ENCODE measurements around the gene KIF26B. TPM values are rescaled to one million over a fixed set of nuclear protein-coding genes. Genes with fewer than 3 reads are reported as not detected.
"Not testable (repeated sequence)": the region's sequence is repeated elsewhere in the genome, so short reads cannot be mapped to it uniquely, and the experiment has no call there.

The KIF26B gene
- total RNA-seq, 1 experiment from 2014 or later: 1.6 TPM

- Mint-ChIP-seq H3K4me3 (ENCODE audit: unreplicated experiment) (no peak overlapping the region), H3K27me3 (ENCODE audit: insufficient read depth, unreplicated experiment) (no peaks in the 10 kb centered on the region), H3K27ac (ENCODE audit: low read depth, unreplicated experiment) (no peak overlapping the region), H3K4me1 (ENCODE audit: insufficient read depth, unreplicated experiment) (no peaks in the 10 kb centered on the region), H3K36me3 (ENCODE audit: insufficient read depth, unreplicated experiment) (no peaks in the 10 kb centered on the region), H3K9me3 (ENCODE audit: unreplicated experiment) (no peaks in the 10 kb centered on the region)
- DNase-seq (ENCODE audit: unreplicated experiment): no peak
- TF ChIP-seq, protein P1, sequence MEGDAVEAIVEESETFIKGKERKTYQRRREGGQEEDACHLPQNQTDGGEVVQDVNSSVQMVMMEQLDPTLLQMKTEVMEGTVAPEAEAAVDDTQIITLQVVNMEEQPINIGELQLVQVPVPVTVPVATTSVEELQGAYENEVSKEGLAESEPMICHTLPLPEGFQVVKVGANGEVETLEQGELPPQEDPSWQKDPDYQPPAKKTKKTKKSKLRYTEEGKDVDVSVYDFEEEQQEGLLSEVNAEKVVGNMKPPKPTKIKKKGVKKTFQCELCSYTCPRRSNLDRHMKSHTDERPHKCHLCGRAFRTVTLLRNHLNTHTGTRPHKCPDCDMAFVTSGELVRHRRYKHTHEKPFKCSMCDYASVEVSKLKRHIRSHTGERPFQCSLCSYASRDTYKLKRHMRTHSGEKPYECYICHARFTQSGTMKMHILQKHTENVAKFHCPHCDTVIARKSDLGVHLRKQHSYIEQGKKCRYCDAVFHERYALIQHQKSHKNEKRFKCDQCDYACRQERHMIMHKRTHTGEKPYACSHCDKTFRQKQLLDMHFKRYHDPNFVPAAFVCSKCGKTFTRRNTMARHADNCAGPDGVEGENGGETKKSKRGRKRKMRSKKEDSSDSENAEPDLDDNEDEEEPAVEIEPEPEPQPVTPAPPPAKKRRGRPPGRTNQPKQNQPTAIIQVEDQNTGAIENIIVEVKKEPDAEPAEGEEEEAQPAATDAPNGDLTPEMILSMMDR (IDR thresholded peaks at IDR 0.05; ENCODE audit: unreplicated experiment): no peak
- intact Hi-C loops (cut with micrococcal nuclease): no loop called here
- ChIA-PET CTCF (interaction anchor here (0.6 kb wide), 1 partner anchor 1350 kb away, joined by 4 read pairs; no protein-coding TSS in a partner anchor), POLR2A (no interaction called here)
- no TSS peak for BruUV-seq (replicated peaks)
Measured at GRCh38 chr1:245693941-245694752, 539.4 kb downstream of the KIF26B start.

DNA sequence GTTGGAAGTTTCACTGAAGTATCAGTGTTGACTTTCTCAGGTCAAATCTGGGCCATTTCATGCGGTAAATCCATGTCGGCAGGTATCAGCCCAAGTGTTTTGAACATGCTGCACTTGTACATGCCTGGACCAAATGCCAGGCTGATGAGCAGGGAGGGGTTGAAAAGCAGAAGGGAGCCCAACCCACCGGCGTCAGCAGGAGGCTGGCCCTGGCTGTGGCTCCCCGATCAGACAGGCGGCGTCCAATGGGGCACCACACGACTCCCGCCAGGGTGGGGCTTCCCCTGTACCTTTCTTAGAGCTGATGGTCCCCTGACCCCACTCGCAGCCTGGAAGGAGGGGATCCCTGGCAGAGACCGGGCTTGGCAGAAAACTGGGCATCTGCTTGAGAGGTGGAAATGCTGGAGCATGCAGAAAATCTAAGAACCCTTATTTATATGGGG is 540.0 kb downstream of the KIF26B start:
- Mint-ChIP-seq H3K4me1 (ENCODE audit: insufficient read depth, unreplicated experiment) (no peaks in the 10 kb centered on the region), H3K27me3 (ENCODE audit: insufficient read depth, unreplicated experiment) (no peaks in the 10 kb centered on the region), H3K4me3 (ENCODE audit: unreplicated experiment) (no peak overlapping the region), H3K36me3 (ENCODE audit: insufficient read depth, unreplicated experiment) (no peaks in the 10 kb centered on the region), H3K27ac (ENCODE audit: low read depth, unreplicated experiment) (no peak overlapping the region), H3K9me3 (ENCODE audit: unreplicated experiment) (no peaks in the 10 kb centered on the region)
- no peak for DNase-seq (ENCODE audit: unreplicated experiment)
- TF ChIP-seq, protein P1 (IDR thresholded peaks at IDR 0.05; ENCODE audit: unreplicated experiment): no peak
- BruUV-seq (replicated peaks): no TSS peak
- ChIA-PET CTCF (interaction anchor here (0.6 kb wide), 1 partner anchor 1351 kb away, joined by 4 read pairs; no protein-coding TSS in a partner anchor), POLR2A (no interaction called here)
- intact Hi-C loops (cut with micrococcal nuclease): no loop called here

GRCh38 chr1:245695211-245695610 is 540.4 kb downstream of the KIF26B start:
- H3K27me3 Mint-ChIP-seq (ENCODE audit: insufficient read depth, unreplicated experiment): no peaks in the 10 kb centered on the region
- DNase-seq (ENCODE audit: unreplicated experiment): no peak

GRCh38 chr1:245695701-245696100 is 540.9 kb downstream of the KIF26B start:
- POLR2A ChIA-PET; BruUV-seq (replicated peaks): not testable (repeated sequence)
- CTCF ChIA-PET: interaction anchor here (0.7 kb wide), 2 partner anchors 170 to 399 kb away, joined by 3 to 4 read pairs; no protein-coding TSS in a partner anchor

More at GRCh38 chr1:245695211-245695610, 540.4 kb downstream of the KIF26B start:
- ChIA-PET POLR2A (no interaction called here), CTCF (interaction anchor here (0.7 kb wide), 1 partner anchor 170 kb away, joined by 3 read pairs; no protein-coding TSS in a partner anchor)
- Mint-ChIP-seq H3K9me3 (ENCODE audit: unreplicated experiment) (no peaks in the 10 kb centered on the region), H3K4me1 (ENCODE audit: insufficient read depth, unreplicated experiment) (no peaks in the 10 kb centered on the region), H3K27ac (ENCODE audit: low read depth, unreplicated experiment) (no peak overlapping the region), H3K4me3 (ENCODE audit: unreplicated experiment) (no peak overlapping the region), H3K36me3 (ENCODE audit: insufficient read depth, unreplicated experiment) (no peaks in the 10 kb centered on the region)
- no TSS peak for BruUV-seq (replicated peaks)
- intact Hi-C loops (cut with micrococcal nuclease): no loop called here
- TF ChIP-seq, protein P1 (IDR thresholded peaks at IDR 0.05; ENCODE audit: unreplicated experiment): no peak

More at GRCh38 chr1:245695701-245696100, 540.9 kb downstream of the KIF26B start:
- H3K27me3 Mint-ChIP-seq (ENCODE audit: insufficient read depth, unreplicated experiment); H3K27ac Mint-ChIP-seq (ENCODE audit: low read depth, unreplicated experiment); H3K4me3 Mint-ChIP-seq (ENCODE audit: unreplicated experiment); DNase-seq (ENCODE audit: unreplicated experiment); H3K9me3 Mint-ChIP-seq (ENCODE audit: unreplicated experiment); intact Hi-C loops (cut with micrococcal nuclease); H3K36me3 Mint-ChIP-seq (ENCODE audit: insufficient read depth, unreplicated experiment); H3K4me1 Mint-ChIP-seq (ENCODE audit: insufficient read depth, unreplicated experiment): not testable (repeated sequence)
